HS-27A (cell line): ENCODE measurements around the gene DNAJC13.

Source experiments
- DNase-seq: peaks from one replicate; pipeline ENCODE4 v3.0.0-alpha.2; 2012; ENCODE audit warnings: low read depth, missing footprints

DNAJC13 gene

GRCh38 chr3:132486099-132486498, 68.8 kb downstream of the DNAJC13 start:
- DNase-seq, result no peak

GRCh38 chr3:132488151-132488550, 70.8 kb downstream of the DNAJC13 start:
- no peak for DNase-seq

- no peak for DNase-seq
Observed at GRCh38 chr3:132499071-132499470, 81.8 kb downstream of the DNAJC13 start.

- no peak for DNase-seq
Observed at GRCh38 chr3:132503559-132503958, 86.3 kb downstream of the DNAJC13 start.

- DNase-seq, result no peak
Observed at GRCh38 chr3:132504375-132504933, 87.2 kb downstream of the DNAJC13 start.

- DNase-seq, result no peak
Observed at GRCh38 chr3:132507657-132508056, 90.4 kb downstream of the DNAJC13 start.

- no peak for DNase-seq
Observed at GRCh38 chr3:132509096-132509495, 91.8 kb downstream of the DNAJC13 start.

GRCh38 chr3:132509506-132509905, 92.2 kb downstream of the DNAJC13 start:
- DNase-seq, result no peak

- no peak for DNase-seq
Observed at GRCh38 chr3:132513057-132513456, 95.8 kb downstream of the DNAJC13 start.

- DNase-seq, result no peak
Observed at GRCh38 chr3:132517311-132517710, 100.0 kb downstream of the DNAJC13 start.

- no peak for DNase-seq
Observed at GRCh38 chr3:132519914-132520313, 102.6 kb downstream of the DNAJC13 start.

- no peak for DNase-seq
Observed at GRCh38 chr3:132521901-132522300, 104.6 kb downstream of the DNAJC13 start.

- no peak for DNase-seq
Observed at GRCh38 chr3:132522353-132522752, 105.1 kb downstream of the DNAJC13 start.

GRCh38 chr3:132530624-132531023, 113.3 kb downstream of the DNAJC13 start:
- no peak for DNase-seq

- peak; percentile 48 for DNase-seq
Observed at GRCh38 chr3:132535575-132536441, 118.5 kb downstream of the DNAJC13 start.

GRCh38 chr3:132536442-132537153, 119.3 kb downstream of the DNAJC13 start:
- DNase-seq, result no peak

- DNase-seq, result no peak
Observed at GRCh38 chr3:132537297-132537696, 120.0 kb downstream of the DNAJC13 start.

GRCh38 chr3:132538072-132538471, 120.8 kb downstream of the DNAJC13 start:
- DNase-seq, result no peak

- DNase-seq, result no peak
Observed at GRCh38 chr3:132539681-132540080, 122.4 kb downstream of the DNAJC13 start.

- no peak for DNase-seq
Observed at GRCh38 chr3:132542577-132542976, 125.3 kb downstream of the DNAJC13 start.

- DNase-seq, result peak; percentile 62
Observed at GRCh38 chr3:132543011-132543739, 125.9 kb downstream of the DNAJC13 start.

- no peak for DNase-seq
Observed at GRCh38 chr3:132544130-132544529, 126.8 kb downstream of the DNAJC13 start.
